ENCODE data around the gene SYN1. TPM values are rescaled to one million over a fixed set of nuclear protein-coding genes. Genes with fewer than 3 reads are reported as not detected.

Gene SYN1
- polyA plus RNA-seq, 3 donors: 0.11 to 4.0 (median 0.29) TPM

GRCh38 chrX:47523297-47523696 is 96.4 kb downstream of the SYN1 start:
- H3K4me3 ChIP-seq (replicated peaks in 1 of 3; ENCODE audit: low read depth in 2 of 3, low read length in 3 of 3): peak overlapping the region; percentile 4 to 74 (median 48)
- 0% methylated on average over 27 of the region's 33 CpGs for WGBS (ENCODE audit: insufficient coverage)
- Mint-ChIP-seq H3K27me3 (ENCODE audit: low read depth in 3 of 3) (peaks cover 2 to 17% (median 8%) of the 10 kb centered on the region in 3 donors), H3K4me1 (peaks cover 5% of the 10 kb centered on the region), H3K36me3 (no peaks in the 10 kb centered on the region), H3K4me3 (peak overlapping the region; percentile 66 to 70), H3K27ac (peak overlapping the region in 2 of 7 donors; percentile 43 to 50), H3K9me3 (peaks cover 0 to 27% (median 14%) of the 10 kb centered on the region in 7 donors)
- intact Hi-C loops (cut with micrococcal nuclease): loop anchor here (2.0 to 5.0 kb wide), 3 partner anchors 41 to 331 kb away; partner anchors contain the start of genes UBA1 (in 2 of the 2) and ZNF41 (in 1 of the 2)
- peak overlapping the region; percentile 36 for H3K9ac ChIP-seq (ENCODE audit: insufficient read depth, low read length, poor library complexity, severe bottlenecking)
- H4K20me1 ChIP-seq (ENCODE audit: insufficient read depth, low read length): no peaks in the 10 kb centered on the region
- no peak overlapping the region for H3K27ac ChIP-seq (ENCODE audit: low read depth in 1 of 2, low read length in 2 of 2)
- peak; percentile 77 to 81 (median 79) for DNase-seq
- no peaks in the 10 kb centered on the region for H3K9me3 ChIP-seq (replicated peaks in 1 of 2; ENCODE audit: control insufficient read depth in 1 of 2, insufficient read depth in 1 of 2, low read length in 2 of 2)
- peak overlapping the region; percentile 84 for H2AFZ ChIP-seq (ENCODE audit: insufficient read depth, low read depth, low read length, poor library complexity, severe bottlenecking)
- TF ChIP-seq CTCF (IDR thresholded peaks at IDR 0.05): peak; percentile 68
- peaks cover 0 to 5% of the 10 kb centered on the region in 2 donors for H3K27me3 ChIP-seq (ENCODE audit: control insufficient read depth in 2 of 2, insufficient read depth in 2 of 2, low read length in 2 of 2)
- H3K4me1 ChIP-seq (ENCODE audit: control insufficient read depth in 1 of 2, insufficient read depth in 2 of 2, low read length in 2 of 2): peaks cover 6 to 11% of the 10 kb centered on the region in 2 donors
- H3K4me2 ChIP-seq (replicated peaks; ENCODE audit: extremely low read depth, low read length, poor library complexity, severe bottlenecking): peak overlapping the region; percentile 82
- H3K36me3 ChIP-seq (replicated peaks in 1 of 2; ENCODE audit: control insufficient read depth in 1 of 2, insufficient read depth in 2 of 2, low read length in 2 of 2): no peaks in the 10 kb centered on the region
- H3K79me2 ChIP-seq (ENCODE audit: insufficient read depth, low read length): no peaks in the 10 kb centered on the region

Small RNA genes within 50 kb of the gene (small RNA-seq; reads per million reads assigned to genes)
- gene MIR4769 (ENCODE audit: insufficient read length, low read depth): not detected

Other genes starting within 250 kb of the SYN1 start
- gene ZNF157, start 249.3 kb downstream of the SYN1 start, polyA plus RNA-seq: not detected
- 1 to 10 TPM; 1.8 to 4.3 (median 3.1) TPM for gene ZNF41, start 136.6 kb downstream of the SYN1 start, polyA plus RNA-seq
- gene ARAF, start 58.7 kb downstream of the SYN1 start, polyA plus RNA-seq: 100 to 1,000 TPM in 1 of 3 donors, 10 to 100 TPM in 2; 49.7 to 105 (median 68.6) TPM
- 100 to 1,000 TPM; 591 to 682 (median 632) TPM for gene TIMP1, start 37.4 kb downstream of the SYN1 start, polyA plus RNA-seq
- 100 to 1,000 TPM; 461 to 498 (median 491) TPM for gene CFP, start 10.1 kb upstream of the SYN1 start, polyA plus RNA-seq
- gene ELK1, start 30.7 kb upstream of the SYN1 start, polyA plus RNA-seq: 10 to 100 TPM in 2 of 3 donors, 1 to 10 TPM in 1; 9.5 to 11.9 (median 10.7) TPM
- 100 to 1,000 TPM; 134 to 213 (median 174) TPM for gene UXT, start 39.3 kb upstream of the SYN1 start, polyA plus RNA-seq
- 1 to 10 TPM; 1.7 to 3.4 (median 2.4) TPM for gene ZNF81, start 217.0 kb upstream of the SYN1 start, polyA plus RNA-seq

Measured in CD14-positive monocyte (primary cell).